NCI-H1092 (cell line): ENCODE measurements around the gene HCN1.

Source experiments
- DNase-seq: peaks from one replicate; lab custom pipeline; 2025; lab: John Stamatoyannopoulos, UW

Gene HCN1

GRCh38 chr5:45696206-45696836 is at the start of gene HCN1:
Gene HCN1 (minus strand): TSS chr5:45696380.
- DNase-seq, result peak; percentile 71

GRCh38 chr5:45741110-45741509 is 44.9 kb upstream of the HCN1 start:
- DNase-seq, result no peak

- no peak for DNase-seq
Measured at GRCh38 chr5:45737153-45737552, 41.0 kb upstream of the HCN1 start.

- no peak for DNase-seq
Measured at GRCh38 chr5:45725537-45725936, 29.4 kb upstream of the HCN1 start.

GRCh38 chr5:45697201-45697600 is 1.0 kb upstream of the HCN1 start:
- no peak for DNase-seq

GRCh38 chr5:45695804-45696156 is 400 bp downstream of the HCN1 start:
- DNase-seq, result no peak

- DNase-seq, result no peak
Measured at GRCh38 chr5:45694971-45695803, 993 bp downstream of the HCN1 start.

GRCh38 chr5:45694255-45694814 is 1.8 kb downstream of the HCN1 start:
- DNase-seq, result no peak

- no peak for DNase-seq
Measured at GRCh38 chr5:45692481-45692880, 3.7 kb downstream of the HCN1 start.

- no peak for DNase-seq
Measured at GRCh38 chr5:45691656-45692055, 4.5 kb downstream of the HCN1 start.

GRCh38 chr5:45687701-45688100 is 8.5 kb downstream of the HCN1 start:
- no peak for DNase-seq

- DNase-seq, result no peak
Measured at GRCh38 chr5:45686620-45687019, 9.6 kb downstream of the HCN1 start.

- no peak for DNase-seq
Measured at GRCh38 chr5:45684118-45684517, 12.1 kb downstream of the HCN1 start.

- DNase-seq, result no peak
Measured at GRCh38 chr5:45680950-45681349, 15.2 kb downstream of the HCN1 start.

GRCh38 chr5:45677524-45677923 is 18.7 kb downstream of the HCN1 start:
- no peak for DNase-seq

- DNase-seq, result no peak
Measured at GRCh38 chr5:45672271-45672670, 23.9 kb downstream of the HCN1 start.

- DNase-seq, result no peak
Measured at GRCh38 chr5:45648744-45649143, 47.4 kb downstream of the HCN1 start.

GRCh38 chr5:45643056-45643455 is 53.1 kb downstream of the HCN1 start:
- no peak for DNase-seq

- no peak for DNase-seq
Measured at GRCh38 chr5:45642370-45642769, 53.8 kb downstream of the HCN1 start.

- no peak for DNase-seq
Measured at GRCh38 chr5:45639040-45639439, 57.1 kb downstream of the HCN1 start.

GRCh38 chr5:45627076-45627656 is 69.0 kb downstream of the HCN1 start:
- DNase-seq, result no peak

GRCh38 chr5:45623832-45624231 is 72.3 kb downstream of the HCN1 start:
- no peak for DNase-seq

GRCh38 chr5:45622365-45622764 is 73.8 kb downstream of the HCN1 start:
- DNase-seq, result no peak
